ENCODE results near the gene ADAMTS4.
A peak's percentile ranks its signal among the peaks of the same experiment; 100 is the strongest.

Gene ADAMTS4

GRCh38 chr1:161200992-161201835 is 2.4 kb upstream of the ADAMTS4 start:
- peak overlapping the region; percentile 63 for H3K4me3 ChIP-seq (ENCODE audit: low read depth, low read length)
- TF ChIP-seq CTCF (IDR thresholded peaks at IDR 0.05; ENCODE audit: low read depth, low read length), result no peak
- peak; percentile 24 for DNase-seq (ENCODE audit: low read depth, low spot score)
- in situ Hi-C loops (cut with HindIII; ENCODE audit: low sequenced_read_pairs), result loop anchor here (25.0 kb wide), 1 partner anchor 161 kb away; the partner anchor contains the start of gene CFAP126

- no peak overlapping the region for H3K4me3 ChIP-seq (ENCODE audit: low read depth, low read length)
- DNase-seq (ENCODE audit: low read depth, low spot score), result no peak
- TF ChIP-seq CTCF (IDR thresholded peaks at IDR 0.05; ENCODE audit: low read depth, low read length), result no peak
- in situ Hi-C loops (cut with HindIII; ENCODE audit: low sequenced_read_pairs), result loop anchor here (25.0 kb wide), 1 partner anchor 162 kb away; the partner anchor contains the start of gene CFAP126
These were observed 1.7 kb upstream of the ADAMTS4 start for GRCh38 chr1:161200421-161200991.

- no peak for TF ChIP-seq CTCF (IDR thresholded peaks at IDR 0.05; ENCODE audit: low read depth, low read length)
These were observed 769 bp upstream of the ADAMTS4 start for GRCh38 chr1:161199506-161200139.

GRCh38 chr1:161198194-161198896 is 509 bp downstream of the ADAMTS4 start:
- in situ Hi-C loops (cut with HindIII; ENCODE audit: low sequenced_read_pairs), result no loop called here
- TF ChIP-seq CTCF (IDR thresholded peaks at IDR 0.05; ENCODE audit: low read depth, low read length), result peak; percentile 18
- peak; percentile 39 for DNase-seq (ENCODE audit: low read depth, low spot score)
- peak overlapping the region; percentile 32 for H3K4me3 ChIP-seq (ENCODE audit: low read depth, low read length)

More at GRCh38 chr1:161199506-161200139, 769 bp upstream of the ADAMTS4 start:
- in situ Hi-C loops (cut with HindIII; ENCODE audit: low sequenced_read_pairs), result loop anchor here (25.0 kb wide), 1 partner anchor 163 kb away; the partner anchor contains the start of gene CFAP126
- no peak for DNase-seq (ENCODE audit: low read depth, low spot score)
- H3K4me3 ChIP-seq (ENCODE audit: low read depth, low read length), result no peak overlapping the region

GRCh38 chr1:161197560-161198193 is 1.2 kb downstream of the ADAMTS4 start:
- DNase-seq (ENCODE audit: low read depth, low spot score), result peak; percentile 42
- in situ Hi-C loops (cut with HindIII; ENCODE audit: low sequenced_read_pairs), result no loop called here
- H3K4me3 ChIP-seq (ENCODE audit: low read depth, low read length), result peak overlapping the region; percentile 32
- TF ChIP-seq CTCF (IDR thresholded peaks at IDR 0.05; ENCODE audit: low read depth, low read length), result no peak
